ENCODE data around the gene CFAP52.
"Not testable (repeated sequence)": the region's sequence is repeated elsewhere in the genome, so short reads cannot be mapped to it uniquely, and the experiment has no call there.

DNA sequence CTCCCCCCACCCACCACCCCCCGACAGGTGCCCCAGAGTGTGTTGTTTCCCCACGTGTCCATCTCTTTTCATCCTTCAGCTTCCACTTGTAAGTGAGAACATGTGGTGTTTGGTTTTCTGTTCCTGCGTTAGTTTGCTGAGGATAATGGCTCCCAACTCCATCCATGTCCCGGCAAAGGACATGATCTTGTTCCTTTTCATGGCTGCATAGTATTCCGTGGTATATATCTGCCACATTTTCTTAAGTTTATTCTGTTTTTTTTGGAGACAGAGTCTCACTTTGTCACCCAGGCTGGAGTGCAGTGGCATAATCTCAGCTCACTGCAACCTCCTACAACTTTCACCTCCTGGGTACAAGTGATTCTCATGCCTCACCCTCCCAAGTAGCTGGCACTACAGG is 63.9 kb downstream of the CFAP52 start:
- TF ChIP-seq, protein P1, sequence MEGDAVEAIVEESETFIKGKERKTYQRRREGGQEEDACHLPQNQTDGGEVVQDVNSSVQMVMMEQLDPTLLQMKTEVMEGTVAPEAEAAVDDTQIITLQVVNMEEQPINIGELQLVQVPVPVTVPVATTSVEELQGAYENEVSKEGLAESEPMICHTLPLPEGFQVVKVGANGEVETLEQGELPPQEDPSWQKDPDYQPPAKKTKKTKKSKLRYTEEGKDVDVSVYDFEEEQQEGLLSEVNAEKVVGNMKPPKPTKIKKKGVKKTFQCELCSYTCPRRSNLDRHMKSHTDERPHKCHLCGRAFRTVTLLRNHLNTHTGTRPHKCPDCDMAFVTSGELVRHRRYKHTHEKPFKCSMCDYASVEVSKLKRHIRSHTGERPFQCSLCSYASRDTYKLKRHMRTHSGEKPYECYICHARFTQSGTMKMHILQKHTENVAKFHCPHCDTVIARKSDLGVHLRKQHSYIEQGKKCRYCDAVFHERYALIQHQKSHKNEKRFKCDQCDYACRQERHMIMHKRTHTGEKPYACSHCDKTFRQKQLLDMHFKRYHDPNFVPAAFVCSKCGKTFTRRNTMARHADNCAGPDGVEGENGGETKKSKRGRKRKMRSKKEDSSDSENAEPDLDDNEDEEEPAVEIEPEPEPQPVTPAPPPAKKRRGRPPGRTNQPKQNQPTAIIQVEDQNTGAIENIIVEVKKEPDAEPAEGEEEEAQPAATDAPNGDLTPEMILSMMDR (IDR thresholded peaks at IDR 0.05): not testable (repeated sequence)
- not testable (repeated sequence) for TF ChIP-seq POLR2A (IDR thresholded peaks at IDR 0.05)

Measured in Peyer's patch (tissue), 4 donors.